DND-41 (cell line): ENCODE measurements around the gene FRMD3.

ENCODE experiments used
- CTCF ChIP-seq: IDR thresholded peaks from 2 replicates; pipeline ENCODE4 v1.5.1; 2012; ENCODE audit warnings: borderline replicate concordance, low read length, moderate library complexity, mild to moderate bottlenecking; ENCODE audit not compliant: poor library complexity, severe bottlenecking; ENCODE audit errors: extremely low read depth
- EZH2 ChIP-seq: IDR thresholded peaks from 3 replicates; pipeline ENCODE4 v1.6.1; 2012; ENCODE audit warnings: borderline replicate concordance, low read depth, mild to moderate bottlenecking, moderate library complexity, low read length, inconsistent platforms; ENCODE audit not compliant: severe bottlenecking

GRCh38 chr9:83477120-83477519, 61.1 kb downstream of the FRMD3 start:
- TF ChIP-seq CTCF = no peak
- TF ChIP-seq EZH2 = no peak
